Thymus (tissue), 11 donors: ENCODE results near the gene CHIC2. TPM values are rescaled to one million over a fixed set of nuclear protein-coding genes. Genes with fewer than 3 reads are reported as not detected.
A peak's percentile ranks its signal among the peaks of the same experiment; 100 is the strongest.

Source experiments
- DNase-seq, 9 donors: peaks; one replicate each; pipeline ENCODE4 v3.0.0-alpha.2; 2013; ENCODE audit warnings: low spot score in 9 of 9, low read depth in 6 of 9, missing footprints in 1 of 9
- H3K27ac ChIP-seq, 2 donors: one replicate each; pipeline ENCODE4 v1.5.1; 2013; ENCODE audit warnings: control low read depth in 1 of 2, low read depth in 1 of 2, low read length in 1 of 2, mild to moderate bottlenecking in 1 of 2, moderate library complexity in 1 of 2
- H3K27me3 ChIP-seq, 2 donors: one replicate each; pipeline ENCODE4 v1.5.1; 2013; ENCODE audit warnings: low read length in 1 of 2; ENCODE audit not compliant: control insufficient read depth in 2 of 2, insufficient read depth in 1 of 2
- H3K36me3 ChIP-seq, 2 donors: one replicate each; pipeline ENCODE4 v1.5.1; 2013; ENCODE audit warnings: low read length in 1 of 2, mild to moderate bottlenecking in 1 of 2, moderate library complexity in 1 of 2; ENCODE audit not compliant: control insufficient read depth in 2 of 2, insufficient read depth in 2 of 2
- H3K4me1 ChIP-seq, 2 donors: one replicate each; pipeline ENCODE4 v1.5.1; 2013; ENCODE audit warnings: low read length in 2 of 2; ENCODE audit not compliant: control insufficient read depth in 2 of 2, insufficient read depth in 2 of 2
- H3K4me3 ChIP-seq, 2 donors: one replicate each; pipeline ENCODE4 v1.5.1; 2013; ENCODE audit warnings: low read length in 2 of 2, control low read depth in 1 of 2, mild to moderate bottlenecking in 1 of 2
- H3K9me3 ChIP-seq, 2 donors: one replicate each; pipeline ENCODE4 v1.5.1; 2013; ENCODE audit warnings: low read length in 1 of 2, mild to moderate bottlenecking in 1 of 2; ENCODE audit not compliant: control insufficient read depth in 2 of 2, insufficient read depth in 1 of 2
- WGBS: extraction: QIAGEN DNeasy Blood & Tissue Kit; methylation state at CpG from one replicate; pipeline ENCODE4 v1.1.7; 2013; 5-methylcytosine and 5-hydroxymethylcytosine counted together
- polyA plus RNA-seq: library from polyadenylated mRNA; stranded (reverse); fragments of 200-250 nt; gene quantifications from one replicate; pipeline ENCODE4 v1.2.3, GENCODE V29; 2013
- total RNA-seq: library from RNA; stranded (reverse); fragments of 120-200 nt; gene quantifications from one replicate; pipeline ENCODE4 v1.2.4, GENCODE V29; 2013
- donor health status: healthy.

CHIC2 gene
- total and polyA plus RNA-seq, 2 donors, result 25.9 to 36.5 TPM

GRCh38 chr4:54065282-54066087 lies 1.1 kb upstream of the CHIC2 start:
- Histone ChIP-seq H3K27me3 (no peaks in the 10 kb centered on the region), H3K4me1 (peaks cover 7 to 11% of the 10 kb centered on the region in 2 donors), H3K27ac (no peak overlapping the region), H3K9me3 (no peaks in the 10 kb centered on the region), H3K36me3 (no peaks in the 10 kb centered on the region), H3K4me3 (peak overlapping the region in 1 of 2 donors; percentile 98)
- no peak for DNase-seq
- WGBS, result 84% methylated on average over 6 of the region's 6 CpGs

GRCh38 chr4:54063737-54064316 lies 578 bp downstream of the CHIC2 start:
- H3K9me3 ChIP-seq, result no peaks in the 10 kb centered on the region
- no peaks in the 10 kb centered on the region for H3K36me3 ChIP-seq
- H3K27ac ChIP-seq, result peak overlapping the region; percentile 88 to 99
- DNase-seq, result peak in 8 of 9 donors; percentile 25 to 68 (median 38)
- H3K4me3 ChIP-seq, result peak overlapping the region; percentile 66 to 98
- H3K4me1 ChIP-seq, result peaks cover 7 to 11% of the 10 kb centered on the region in 2 donors
- under 1% methylated on average over 38 of the region's 38 CpGs for WGBS
- H3K27me3 ChIP-seq, result no peaks in the 10 kb centered on the region

- H3K27me3 ChIP-seq, result no peaks in the 10 kb centered on the region
- H3K4me3 ChIP-seq, result peak overlapping the region; percentile 66 to 98
- 3% methylated on average over 4 of the region's 4 CpGs for WGBS
- H3K27ac ChIP-seq, result peak overlapping the region in 1 of 2 donors; percentile 88
- peaks cover 7 to 11% of the 10 kb centered on the region in 2 donors for H3K4me1 ChIP-seq
- H3K36me3 ChIP-seq, result no peaks in the 10 kb centered on the region
- DNase-seq, result peak in 3 of 9 donors; percentile 24 to 51 (median 46)
- no peaks in the 10 kb centered on the region for H3K9me3 ChIP-seq
Observed at GRCh38 chr4:54063229-54063628, 1.2 kb downstream of the CHIC2 start.

- peaks cover 10 to 11% of the 10 kb centered on the region in 2 donors for H3K4me1 ChIP-seq
- DNase-seq, result no peak
- H3K9me3 ChIP-seq, result no peaks in the 10 kb centered on the region
- no peaks in the 10 kb centered on the region for H3K36me3 ChIP-seq
- WGBS, result 87% methylated on average over 3 of the region's 3 CpGs
- H3K4me3 ChIP-seq, result peak overlapping the region; percentile 66 to 98
- H3K27me3 ChIP-seq, result no peaks in the 10 kb centered on the region
- no peak overlapping the region for H3K27ac ChIP-seq
Observed at GRCh38 chr4:54062392-54062791, 2.0 kb downstream of the CHIC2 start.

GRCh38 chr4:54061873-54062272 lies 2.5 kb downstream of the CHIC2 start:
- Histone ChIP-seq H3K9me3 (no peaks in the 10 kb centered on the region), H3K27ac (no peak overlapping the region), H3K4me3 (peak overlapping the region in 1 of 2 donors; percentile 98), H3K36me3 (no peaks in the 10 kb centered on the region), H3K4me1 (peaks cover 11 to 13% of the 10 kb centered on the region in 2 donors), H3K27me3 (no peaks in the 10 kb centered on the region)
- no peak for DNase-seq
- WGBS, result 95% methylated on average over 1 of the region's 1 CpG

- H3K36me3 ChIP-seq, result no peaks in the 10 kb centered on the region
- WGBS, result 94% methylated on average over 3 of the region's 3 CpGs
- H3K27me3 ChIP-seq, result no peaks in the 10 kb centered on the region
- H3K4me3 ChIP-seq, result peak overlapping the region in 1 of 2 donors; percentile 8
- H3K27ac ChIP-seq, result no peak overlapping the region
- peaks cover 12 to 13% of the 10 kb centered on the region in 2 donors for H3K4me1 ChIP-seq
- H3K9me3 ChIP-seq, result no peaks in the 10 kb centered on the region
- no peak for DNase-seq
Observed at GRCh38 chr4:54061067-54061466, 3.3 kb downstream of the CHIC2 start.

GRCh38 chr4:54060116-54060515 lies 4.3 kb downstream of the CHIC2 start:
- Histone ChIP-seq H3K9me3 (no peaks in the 10 kb centered on the region), H3K4me3 (no peak overlapping the region), H3K27me3 (no peaks in the 10 kb centered on the region), H3K36me3 (no peaks in the 10 kb centered on the region), H3K27ac (no peak overlapping the region), H3K4me1 (peaks cover 5 to 13% of the 10 kb centered on the region in 2 donors)
- no peak for DNase-seq
- WGBS, result 56% methylated on average over 2 of the region's 2 CpGs

GRCh38 chr4:54058171-54058570 lies 6.2 kb downstream of the CHIC2 start:
- Histone ChIP-seq H3K9me3 (no peaks in the 10 kb centered on the region), H3K27ac (no peak overlapping the region), H3K4me3 (no peak overlapping the region), H3K36me3 (no peaks in the 10 kb centered on the region), H3K4me1 (peaks cover 5 to 10% of the 10 kb centered on the region in 2 donors), H3K27me3 (no peaks in the 10 kb centered on the region)
- DNase-seq, result peak in 2 of 9 donors; percentile 9 to 29
- WGBS, result 44% methylated on average over 3 of the region's 3 CpGs

GRCh38 chr4:54056360-54056759 lies 8.0 kb downstream of the CHIC2 start:
- Histone ChIP-seq H3K4me1 (peaks cover 2 to 6% of the 10 kb centered on the region in 2 donors), H3K36me3 (no peaks in the 10 kb centered on the region), H3K27me3 (no peaks in the 10 kb centered on the region), H3K4me3 (no peak overlapping the region), H3K27ac (no peak overlapping the region), H3K9me3 (no peaks in the 10 kb centered on the region)
- DNase-seq, result peak in 2 of 9 donors; percentile 6 to 52
